Measurements from ENCODE around the gene RXRA.

GRCh38 chr9:134297576-134297975 lies 28.7 kb upstream of the RXRA start:
- TF ChIP-seq POLR2AphosphoS5 (IDR thresholded peaks at IDR 0.05; ENCODE audit: insufficient read depth, low read depth, low read length) (no peak), POLR2A (IDR thresholded peaks at IDR 0.05; ENCODE audit: low read depth, low read length) (no peak), CTCF (IDR thresholded peaks at IDR 0.05; ENCODE audit: extremely low read depth in 1 of 2, insufficient read depth in 1 of 2, low read depth in 1 of 2, low read length in 2 of 2) (no peak), EZH2 (IDR thresholded peaks at IDR 0.05; ENCODE audit: borderline replicate concordance, low read depth, low read length, severe bottlenecking) (no peak), MYC (IDR thresholded peaks at IDR 0.05; ENCODE audit: low read depth, low read length) (no peak), MAX (IDR thresholded peaks at IDR 0.05; ENCODE audit: insufficient read depth, insufficient read length) (no peak), JUN (IDR thresholded peaks at IDR 0.05; ENCODE audit: borderline replicate concordance, insufficient read depth, insufficient read length, low read depth) (no peak), FOS (IDR thresholded peaks at IDR 0.05; ENCODE audit: borderline replicate concordance, insufficient read depth, low read length) (no peak), GATA2 (IDR thresholded peaks at IDR 0.05; ENCODE audit: insufficient read depth, insufficient read length, low read depth, low read length) (no peak)

Measured in endothelial cell of umbilical vein (primary cell).